ENCODE data around the gene EHBP1.

- TF ChIP-seq CTCF (IDR thresholded peaks at IDR 0.05; ENCODE audit: low read length) (no peak), EZH2 (IDR thresholded peaks at IDR 0.05; ENCODE audit: borderline replicate concordance, low read length) (no peak)
Measured at GRCh38 chr2:62775367-62775668, 69.8 kb downstream of the EHBP1 start.
